Mesodermal cell (in vitro differentiated cells): ENCODE data around the gene TRMT5. TPM values are rescaled to one million over a fixed set of nuclear protein-coding genes. Genes with fewer than 3 reads are reported as not detected.

Source experiments
- H3K27ac ChIP-seq: 2 replicates; pipeline ENCODE4 v1.7.0; 2013; ENCODE audit warnings: mild to moderate bottlenecking, low read depth, low read length, moderate library complexity; ENCODE audit not compliant: severe bottlenecking
- H3K36me3 ChIP-seq: 2 replicates; pipeline ENCODE4 v1.7.1; 2013; ENCODE audit warnings: mild to moderate bottlenecking, low read length, moderate library complexity; ENCODE audit not compliant: control insufficient read depth, insufficient read depth
- H3K4me1 ChIP-seq: one replicate; pipeline ENCODE4 v1.7.1; 2013; ENCODE audit warnings: mild to moderate bottlenecking, low read length; ENCODE audit not compliant: insufficient read depth, control insufficient read depth, poor library complexity, severe bottlenecking
- H3K4me3 ChIP-seq: 2 replicates; pipeline ENCODE4 v1.7.0; 2013; ENCODE audit warnings: low read length, control low read depth, mild to moderate bottlenecking; ENCODE audit not compliant: insufficient read depth, poor library complexity, severe bottlenecking; ENCODE audit errors: extremely low read depth
- H3K9me3 ChIP-seq: 2 replicates; pipeline ENCODE4 v1.7.1; 2013; ENCODE audit warnings: mild to moderate bottlenecking, low read length, moderate library complexity; ENCODE audit not compliant: control insufficient read depth
- WGBS, 2 experiments: methylation state at CpG; one replicate each; pipeline ENCODE4 v1.1.5; 2013; ENCODE audit warnings: missing lambda C conversion rate in 2 of 2; ENCODE audit not compliant: insufficient coverage in 2 of 2; 5-methylcytosine and 5-hydroxymethylcytosine counted together
- polyA plus RNA-seq, 2 experiments: library from polyadenylated mRNA; stranded (reverse); fragments of 50-300 nt; gene quantifications; one replicate each; pipeline ENCODE4 v1.2.3, GENCODE V29; 2013

Gene TRMT5
- polyA plus RNA-seq (2013, experiment 1 of 2) = 10.0 TPM
- polyA plus RNA-seq (2013, experiment 2 of 2) = 13.0 TPM

DNA sequence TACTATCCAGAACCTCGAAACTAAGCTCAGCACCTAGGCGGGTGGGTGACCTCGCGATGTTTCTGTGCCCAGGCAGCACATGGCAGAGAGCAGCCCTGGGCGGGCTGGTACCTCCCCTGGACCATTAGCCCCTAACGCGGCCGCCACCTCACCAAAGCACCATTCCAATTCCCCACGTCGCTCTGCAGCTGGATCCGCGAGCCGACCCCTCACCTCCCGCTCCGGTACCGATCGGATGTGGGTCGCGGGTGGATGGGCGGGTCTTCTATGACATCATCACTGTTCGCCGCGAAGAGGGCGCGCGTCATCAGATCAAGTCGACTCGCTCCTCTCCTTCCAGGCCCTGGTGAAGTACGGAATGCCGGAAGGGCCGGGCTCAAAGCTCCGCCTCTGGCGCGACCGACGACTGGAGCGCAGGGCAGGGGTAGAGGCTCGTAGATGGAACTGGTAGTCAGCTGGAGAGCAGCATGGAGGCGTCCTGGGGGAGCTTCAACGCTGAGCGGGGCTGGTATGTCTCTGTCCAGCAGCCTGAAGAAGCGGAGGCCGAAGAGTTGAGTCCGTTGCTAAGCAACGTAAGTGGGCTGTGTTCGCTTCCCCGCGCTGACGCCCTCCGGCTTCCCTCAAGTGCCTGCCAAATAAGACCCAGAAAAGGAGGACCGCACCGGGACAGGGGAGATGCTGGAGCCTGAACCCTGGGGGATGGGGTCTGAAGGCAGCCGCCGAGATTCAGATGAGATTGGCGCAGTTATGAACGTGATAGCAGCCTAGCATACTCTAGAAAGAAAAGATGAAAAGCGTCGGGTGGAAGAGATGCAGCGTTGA lies at the start of gene TRMT5, which contains the start of gene SLC38A6:
Gene TRMT5, minus strand, starts transcription at position 269 of the 822 bp plus-strand sequence. Its CDS starts 106 bp downstream, at position 163.
Gene SLC38A6, plus strand, starts transcription at position 435 of the 822 bp plus-strand sequence. Its CDS starts 33 bp downstream, at position 468.
- Histone ChIP-seq H3K27ac (peak within 1 kb of the TSS; percentile 92), H3K4me1 (peaks cover 10% of the 10 kb centered on the region), H3K9me3 (no peaks in the 10 kb centered on the region), H3K4me3 (peak within 1 kb of the TSS; percentile 69), H3K36me3 (peaks cover 23% of the 10 kb centered on the region)
- 0 to 1% methylated on average over 42 to 55 of the region's 59 CpGs for WGBS, 2 experiments

DNA sequence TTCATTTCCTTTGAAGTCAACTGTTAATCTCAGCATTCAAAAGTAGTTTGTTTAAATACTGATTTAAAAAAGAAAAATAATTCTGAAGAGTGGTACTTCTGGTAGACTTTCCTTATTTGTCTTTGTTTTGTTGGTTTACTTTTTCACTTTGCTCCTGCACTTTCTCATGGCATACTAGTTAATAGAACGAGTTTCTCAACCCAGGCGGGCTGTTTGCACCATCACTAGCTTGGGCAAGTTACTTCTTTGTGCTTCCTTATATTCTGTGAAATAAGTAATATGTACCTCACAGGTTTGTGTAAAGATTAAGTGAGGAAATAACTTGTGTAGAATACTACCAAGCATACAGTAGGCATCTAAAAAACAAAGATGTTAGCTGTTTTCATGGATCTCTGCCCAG lies 45.6 kb upstream of the TRMT5 start:
- no peak overlapping the region for H3K27ac ChIP-seq
- WGBS, 2 experiments = 100% methylated on average over 1 of the region's 2 CpGs; no CpG with 5 or more reads in 1 of the 2 experiments
- no peak overlapping the region for H3K4me3 ChIP-seq
- H3K4me1 ChIP-seq = peaks cover 10% of the 10 kb centered on the region
- H3K9me3 ChIP-seq = no peaks in the 10 kb centered on the region
- H3K36me3 ChIP-seq = no peaks in the 10 kb centered on the region

GRCh38 chr14:61025251-61026223 lies 44.7 kb upstream of the TRMT5 start:
- Histone ChIP-seq H3K36me3 (no peaks in the 10 kb centered on the region), H3K27ac (no peak overlapping the region), H3K4me1 (peaks cover 10% of the 10 kb centered on the region), H3K4me3 (no peak overlapping the region), H3K9me3 (no peaks in the 10 kb centered on the region)
- 0 to 38% methylated on average over 3 to 4 of the region's 7 CpGs for WGBS, 2 experiments

- WGBS, 2 experiments = no CpG with 5 or more reads among the region's 1 CpG
- no peaks in the 10 kb centered on the region for H3K4me1 ChIP-seq
- no peak overlapping the region for H3K4me3 ChIP-seq
- H3K27ac ChIP-seq = no peak overlapping the region
- H3K9me3 ChIP-seq = peaks cover 4% of the 10 kb centered on the region
- no peaks in the 10 kb centered on the region for H3K36me3 ChIP-seq
Observed at GRCh38 chr14:61019537-61019936, 38.7 kb upstream of the TRMT5 start.

DNA sequence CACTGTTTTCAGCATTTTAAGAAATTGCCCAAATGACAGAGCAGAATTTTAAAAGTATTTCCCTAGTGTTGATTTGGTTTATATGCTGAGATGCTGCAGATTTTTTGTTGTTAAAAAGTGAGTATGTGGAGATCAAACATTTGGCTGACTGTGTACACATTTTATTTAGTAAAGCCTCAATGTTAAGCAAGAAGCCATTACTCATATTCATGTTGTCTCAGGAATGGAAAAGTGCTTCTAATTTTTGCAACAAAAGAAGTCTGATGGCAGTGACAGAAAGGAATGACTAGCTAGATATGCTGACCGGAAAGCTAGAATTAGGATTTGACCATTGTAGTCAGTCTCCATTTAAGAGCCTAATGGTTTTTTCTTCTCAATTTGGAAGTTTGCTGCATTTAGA lies 22.7 kb upstream of the TRMT5 start:
- H3K36me3 ChIP-seq = no peaks in the 10 kb centered on the region
- 83% methylated on average over 1 of the region's 1 CpG; no CpG with 5 or more reads in 1 of the 2 experiments for WGBS, 2 experiments
- no peaks in the 10 kb centered on the region for H3K4me1 ChIP-seq
- H3K27ac ChIP-seq = no peak overlapping the region
- H3K4me3 ChIP-seq = no peak overlapping the region
- no peaks in the 10 kb centered on the region for H3K9me3 ChIP-seq

DNA sequence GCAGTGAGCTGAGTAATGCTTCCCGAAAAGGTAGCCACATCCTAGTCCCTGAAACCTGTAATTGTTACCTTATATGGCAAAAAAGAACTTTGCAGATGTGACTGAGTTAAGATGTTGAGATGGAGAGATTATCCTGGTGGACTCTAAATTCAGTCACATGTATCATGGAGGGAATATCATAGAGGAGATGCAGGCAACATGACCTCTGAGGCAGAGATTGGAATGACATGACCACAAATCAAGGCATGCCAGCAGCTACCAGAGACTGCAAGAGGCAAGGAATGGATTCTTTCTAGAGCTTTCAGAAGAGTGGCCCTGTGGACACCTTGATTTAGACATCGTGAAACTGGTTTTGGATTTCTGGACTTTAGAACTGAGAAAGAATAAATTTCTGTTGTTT lies 18.7 kb upstream of the TRMT5 start:
- Histone ChIP-seq H3K4me3 (no peak overlapping the region), H3K27ac (no peak overlapping the region), H3K36me3 (no peaks in the 10 kb centered on the region), H3K4me1 (no peaks in the 10 kb centered on the region), H3K9me3 (no peaks in the 10 kb centered on the region)
- 100% methylated on average over 1 of the region's 2 CpGs; no CpG with 5 or more reads in 1 of the 2 experiments for WGBS, 2 experiments

GRCh38 chr14:60998617-60999016 lies 17.7 kb upstream of the TRMT5 start:
- H3K4me3 ChIP-seq = no peak overlapping the region
- no peak overlapping the region for H3K27ac ChIP-seq
- 86 to 87% methylated on average over 6 to 9 of the region's 9 CpGs for WGBS, 2 experiments
- no peaks in the 10 kb centered on the region for H3K9me3 ChIP-seq
- H3K4me1 ChIP-seq = no peaks in the 10 kb centered on the region
- peaks cover 3% of the 10 kb centered on the region for H3K36me3 ChIP-seq

DNA sequence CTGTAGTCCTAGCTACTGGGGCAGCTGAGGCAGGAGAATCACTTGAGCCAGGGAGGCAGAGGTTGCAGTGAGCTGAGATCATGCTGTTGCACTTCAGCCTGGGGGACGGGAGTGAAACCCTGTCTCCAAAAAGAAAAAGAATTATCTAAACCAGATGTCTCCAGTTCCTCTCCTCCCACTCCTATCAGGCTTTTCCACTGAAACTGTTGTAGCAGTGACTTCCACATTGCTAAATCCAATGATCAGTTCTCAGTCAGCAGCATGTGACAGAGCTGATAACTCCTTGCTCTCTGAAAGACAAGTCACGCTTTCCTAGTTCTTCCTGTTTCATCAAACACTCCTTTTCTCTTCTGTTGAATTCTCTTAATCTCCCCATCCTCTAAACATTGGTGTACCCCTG lies 8.7 kb upstream of the TRMT5 start:
- 90 to 95% methylated on average over 1 to 2 of the region's 2 CpGs for WGBS, 2 experiments
- no peak overlapping the region for H3K27ac ChIP-seq
- H3K4me3 ChIP-seq = no peak overlapping the region
- H3K36me3 ChIP-seq = peaks cover 47% of the 10 kb centered on the region
- no peaks in the 10 kb centered on the region for H3K4me1 ChIP-seq
- no peaks in the 10 kb centered on the region for H3K9me3 ChIP-seq

GRCh38 chr14:60986500-60986899 lies 5.6 kb upstream of the TRMT5 start:
- Histone ChIP-seq H3K36me3 (peaks cover 30% of the 10 kb centered on the region), H3K27ac (no peak overlapping the region), H3K4me3 (no peak overlapping the region), H3K9me3 (no peaks in the 10 kb centered on the region), H3K4me1 (peaks cover 4% of the 10 kb centered on the region)
- no CpG with 5 or more reads among the region's 2 CpGs for WGBS, 2 experiments

GRCh38 chr14:60984196-60984595 lies 3.3 kb upstream of the TRMT5 start:
- WGBS, 2 experiments = no CpG with 5 or more reads among the region's 1 CpG
- peaks cover 32% of the 10 kb centered on the region for H3K36me3 ChIP-seq
- no peaks in the 10 kb centered on the region for H3K9me3 ChIP-seq
- H3K4me3 ChIP-seq = no peak overlapping the region
- no peak overlapping the region for H3K27ac ChIP-seq
- H3K4me1 ChIP-seq = peaks cover 4% of the 10 kb centered on the region
